MM.1S (cell line): ENCODE data around the gene SSU72.
"Not testable (repeated sequence)": the region's sequence is repeated elsewhere in the genome, so short reads cannot be mapped to it uniquely, and the experiment has no call there.

Experiments used
- DNase-seq: peaks from one replicate; pipeline ENCODE4 v3.0.0-alpha.2; 2015
- H2AFZ ChIP-seq: fragments of 300-600 bp; sonication (generic); 2 replicates; pipeline ENCODE4 v1.6.0; 2016; ENCODE audit warnings: antibody characterized with exemption, low read length
- H3F3A ChIP-seq: fragments of 300-600 bp; sonication (generic); 2 replicates; pipeline ENCODE4 v1.6.1; 2016; ENCODE audit warnings: mild to moderate bottlenecking, antibody characterized with exemption, low read length, moderate library complexity, mixed read lengths; ENCODE audit not compliant: insufficient read depth
- H3K27ac ChIP-seq: fragments of 300-600 bp; sonication (generic); 2 replicates; pipeline ENCODE4 v1.5.1; 2016; ENCODE audit warnings: mild to moderate bottlenecking, low read length
- H3K27me3 ChIP-seq: fragments of 300-600 bp; sonication (generic); replicated peaks from 2 replicates; pipeline ENCODE4 v1.6.0; 2016; ENCODE audit warnings: low read length; ENCODE audit not compliant: insufficient read depth
- H3K36me3 ChIP-seq: fragments of 300-600 bp; sonication (generic); replicated peaks from 2 replicates; pipeline ENCODE4 v1.6.1; 2016; ENCODE audit warnings: mild to moderate bottlenecking, low read length, mixed read lengths; ENCODE audit not compliant: insufficient read depth
- H3K4me1 ChIP-seq: fragments of 300-600 bp; sonication (generic); 2 replicates; pipeline ENCODE4 v1.6.1; 2016; ENCODE audit warnings: low read length, mixed read lengths
- H3K4me2 ChIP-seq: fragments of 300-600 bp; sonication (generic); 2 replicates; pipeline ENCODE4 v1.6.0; 2016; ENCODE audit warnings: low read depth, low read length
- H3K4me3 ChIP-seq: fragments of 300-600 bp; sonication (generic); 2 replicates; pipeline ENCODE4 v1.5.1; 2016; ENCODE audit warnings: low read length, mixed read lengths
- H3K79me2 ChIP-seq: fragments of 300-600 bp; sonication (generic); 2 replicates; pipeline ENCODE4 v1.6.1; 2016; ENCODE audit warnings: mixed run types, low read length, mixed read lengths
- H3K9ac ChIP-seq: fragments of 300-600 bp; sonication (generic); 2 replicates; pipeline ENCODE4 v1.6.1; 2016; ENCODE audit warnings: low read length, mixed read lengths
- H3K9me2 ChIP-seq: fragments of 300-600 bp; sonication (generic); replicated peaks from 2 replicates; pipeline ENCODE4 v1.6.1; 2016; ENCODE audit warnings: mild to moderate bottlenecking, low read length, mixed read lengths; ENCODE audit not compliant: insufficient read depth
- H3K9me3 ChIP-seq: fragments of 300-600 bp; sonication (generic); replicated peaks from 2 replicates; pipeline ENCODE4 v1.6.1; 2016; ENCODE audit warnings: mild to moderate bottlenecking, low read length, mixed read lengths; ENCODE audit not compliant: insufficient read depth
- H4K20me1 ChIP-seq: fragments of 300-600 bp; sonication (generic); 2 replicates; pipeline ENCODE4 v1.6.1; 2016; ENCODE audit warnings: mild to moderate bottlenecking, low read length, moderate library complexity, mixed read lengths; ENCODE audit not compliant: insufficient read depth
- CTCF ChIP-seq: fragments of 300-600 bp; sonication (generic); IDR thresholded peaks from 2 replicates; pipeline ENCODE4 v1.5.1; 2016; ENCODE audit warnings: antibody characterized with exemption, low read length, mixed read lengths
- EZH2 ChIP-seq: fragments of 300-600 bp; sonication (generic); optimal IDR thresholded peaks from 2 replicates; pipeline ENCODE3; 2017; ENCODE audit warnings: low read depth, mild to moderate bottlenecking, antibody characterized with exemption, low read length, mixed read lengths
- EZH2phosphoT487 ChIP-seq: fragments of 300-600 bp; sonication (generic); IDR thresholded peaks from 2 replicates; pipeline ENCODE4 v1.6.1; 2018; ENCODE audit warnings: antibody characterized with exemption, low read length

SSU72 gene

GRCh38 chr1:1533176-1533893, 41.3 kb downstream of the SSU72 start:
- not testable (repeated sequence) for H3K9me3 ChIP-seq, H4K20me1 ChIP-seq, H3K4me1 ChIP-seq, H3F3A ChIP-seq, H3K79me2 ChIP-seq, DNase-seq, H3K4me2 ChIP-seq, H3K9ac ChIP-seq, H3K4me3 ChIP-seq, H3K27me3 ChIP-seq, H3K9me2 ChIP-seq, H2AFZ ChIP-seq, H3K36me3 ChIP-seq, H3K27ac ChIP-seq

GRCh38 chr1:1531947-1532346, 42.7 kb downstream of the SSU72 start:
- no peaks in the 10 kb centered on the region for H3K4me1 ChIP-seq
- no peaks in the 10 kb centered on the region for H3K9me2 ChIP-seq
- H3K9me3 ChIP-seq: no peaks in the 10 kb centered on the region
- H3K27ac ChIP-seq: no peak overlapping the region
- no peaks in the 10 kb centered on the region for H3F3A ChIP-seq
- H3K79me2 ChIP-seq: no peaks in the 10 kb centered on the region
- no peak for DNase-seq
- no peak overlapping the region for H2AFZ ChIP-seq
- H3K4me2 ChIP-seq: no peak overlapping the region
- no peak overlapping the region for H3K4me3 ChIP-seq
- no peaks in the 10 kb centered on the region for H3K27me3 ChIP-seq
- no peaks in the 10 kb centered on the region for H3K36me3 ChIP-seq
- no peaks in the 10 kb centered on the region for H4K20me1 ChIP-seq
- no peak overlapping the region for H3K9ac ChIP-seq
- TF ChIP-seq CTCF (no peak), EZH2 (no peak), EZH2phosphoT487 (no peak)

GRCh38 chr1:1529936-1530335, 44.7 kb downstream of the SSU72 start:
- no peaks in the 10 kb centered on the region for H3K9me3 ChIP-seq
- H3K9ac ChIP-seq: no peak overlapping the region
- TF ChIP-seq EZH2phosphoT487 (no peak), EZH2 (no peak), CTCF (no peak)
- H3K4me3 ChIP-seq: no peak overlapping the region
- H3K9me2 ChIP-seq: no peaks in the 10 kb centered on the region
- no peak for DNase-seq
- H3K27me3 ChIP-seq: no peaks in the 10 kb centered on the region
- no peak overlapping the region for H2AFZ ChIP-seq
- H4K20me1 ChIP-seq: no peaks in the 10 kb centered on the region
- H3K4me1 ChIP-seq: no peaks in the 10 kb centered on the region
- no peak overlapping the region for H3K4me2 ChIP-seq
- no peaks in the 10 kb centered on the region for H3K79me2 ChIP-seq
- no peaks in the 10 kb centered on the region for H3K36me3 ChIP-seq
- no peak overlapping the region for H3K27ac ChIP-seq
- no peaks in the 10 kb centered on the region for H3F3A ChIP-seq

GRCh38 chr1:1529321-1529720, 45.3 kb downstream of the SSU72 start:
- Histone ChIP-seq H3K27me3 (no peaks in the 10 kb centered on the region), H3K36me3 (no peaks in the 10 kb centered on the region), H3K4me3 (no peak overlapping the region), H3F3A (no peaks in the 10 kb centered on the region), H4K20me1 (no peaks in the 10 kb centered on the region), H3K9me2 (no peaks in the 10 kb centered on the region), H2AFZ (no peak overlapping the region), H3K27ac (no peak overlapping the region), H3K9me3 (no peaks in the 10 kb centered on the region), H3K79me2 (no peaks in the 10 kb centered on the region), H3K9ac (no peak overlapping the region), H3K4me2 (no peak overlapping the region), H3K4me1 (no peaks in the 10 kb centered on the region)
- no peak for DNase-seq
- TF ChIP-seq EZH2: no peak
- TF ChIP-seq EZH2phosphoT487: no peak
- TF ChIP-seq CTCF: no peak
